SK-N-SH (cell line): ENCODE measurements around the gene PAXIP1.

Experiments
- CHD2 ChIP-seq: fragments of 150-350 bp; IDR thresholded peaks from 2 replicates; pipeline ENCODE4 v1.6.1; 2018; ENCODE audit warnings: low read length; ENCODE audit not compliant: partially characterized antibody
- EZH2phosphoT487 ChIP-seq: fragments of 200-600 bp; sonication (generic); IDR thresholded peaks from 2 replicates; pipeline ENCODE4 v1.6.1; 2017; ENCODE audit warnings: low read depth, mixed run types, mild to moderate bottlenecking, antibody characterized with exemption, moderate library complexity, borderline replicate concordance
- FOXJ3 ChIP-seq: sonication (generic); formaldehyde crosslinking; IDR thresholded peaks from 2 replicates; pipeline ENCODE4 v1.5.1; 2020; ENCODE audit warnings: mild to moderate bottlenecking, missing genetic modification reagents
- MEF2A ChIP-seq: IDR thresholded peaks from 2 replicates; pipeline ENCODE4 v1.4.0; 2012; ENCODE audit warnings: low read depth, borderline replicate concordance
- MXI1 ChIP-seq: IDR thresholded peaks from 2 replicates; pipeline ENCODE4 v1.6.1; 2012; ENCODE audit warnings: mild to moderate bottlenecking, low read depth, low read length, improper control_type of control experiment
- POLR2AphosphoS5 ChIP-seq: IDR thresholded peaks from 2 replicates; pipeline ENCODE4 v1.6.1; 2012; ENCODE audit warnings: low read depth, low read length
- RAD21 ChIP-seq: IDR thresholded peaks from 2 replicates; pipeline ENCODE4 v1.6.1; 2012; ENCODE audit warnings: mild to moderate bottlenecking, low read length
- RFX5 ChIP-seq: IDR thresholded peaks from 2 replicates; pipeline ENCODE4 v1.6.1; 2012; ENCODE audit warnings: mild to moderate bottlenecking, improper control_type of control experiment, low read length
- RXRA ChIP-seq: IDR thresholded peaks from 2 replicates; pipeline ENCODE4 v1.4.0; 2012; ENCODE audit warnings: low read depth, mild to moderate bottlenecking, borderline replicate concordance
- TAF1 ChIP-seq: IDR thresholded peaks from 2 replicates; pipeline ENCODE4 v1.6.1; 2012; ENCODE audit warnings: low read depth, mild to moderate bottlenecking, low read length, moderate library complexity, borderline replicate concordance
- TEAD4 ChIP-seq: IDR thresholded peaks from 2 replicates; pipeline ENCODE4 v1.4.0; 2012; ENCODE audit warnings: mild to moderate bottlenecking, borderline replicate concordance; ENCODE audit not compliant: insufficient read depth
- USF2 ChIP-seq: fragments of 150-350 bp; IDR thresholded peaks from 2 replicates; pipeline ENCODE4 v1.6.1; 2017; ENCODE audit warnings: antibody characterized with exemption, low read length, low read depth, borderline replicate concordance
- TF ChIP-seq, protein P1 (sequence below): fragments of 200-600 bp; sonication (generic); IDR thresholded peaks from 2 replicates; pipeline ENCODE4 v1.6.1; 2017; ENCODE audit warnings: antibody characterized with exemption, mild to moderate bottlenecking, moderate library complexity
- TF ChIP-seq, protein P2 (sequence below): IDR thresholded peaks from 2 replicates; pipeline ENCODE4 v1.6.1; 2012; ENCODE audit warnings: mild to moderate bottlenecking, low read depth, low read length, moderate library complexity

DNA sequence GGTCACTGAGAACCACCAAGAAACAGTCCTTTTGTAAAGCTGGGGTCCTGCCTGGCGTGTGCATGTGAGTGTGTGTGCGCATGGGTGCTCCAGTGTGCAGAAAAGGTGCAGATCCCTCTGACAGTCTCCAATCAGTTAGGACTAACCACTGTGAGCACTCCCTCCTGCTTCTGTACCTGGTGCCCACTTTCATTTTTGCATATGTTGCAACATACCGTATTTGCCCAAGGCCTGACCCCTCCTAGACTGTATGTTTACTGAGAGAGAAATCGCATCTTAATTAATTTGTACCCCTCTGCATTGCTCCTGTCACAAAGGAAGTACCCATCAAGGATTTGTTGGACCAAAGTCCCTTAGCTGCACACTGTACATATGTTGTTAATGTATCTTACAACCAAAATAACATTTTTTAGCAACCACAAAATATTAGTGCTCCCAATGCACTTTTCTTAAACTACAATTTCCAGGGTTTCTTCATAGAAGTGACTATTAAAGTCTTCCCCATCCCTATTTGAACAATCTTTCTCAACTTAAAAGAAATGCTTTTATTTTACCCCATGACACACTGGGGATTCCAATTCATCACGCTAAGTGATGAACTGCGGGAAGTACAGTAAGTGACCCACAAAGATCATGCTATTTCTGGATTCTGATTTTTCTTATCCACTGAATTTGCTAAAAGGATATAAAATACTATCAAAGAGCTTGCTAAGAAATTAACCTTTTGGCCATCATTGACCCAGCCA lies 16.6 kb downstream of the PAXIP1 start:
- TF ChIP-seq, protein P1, sequence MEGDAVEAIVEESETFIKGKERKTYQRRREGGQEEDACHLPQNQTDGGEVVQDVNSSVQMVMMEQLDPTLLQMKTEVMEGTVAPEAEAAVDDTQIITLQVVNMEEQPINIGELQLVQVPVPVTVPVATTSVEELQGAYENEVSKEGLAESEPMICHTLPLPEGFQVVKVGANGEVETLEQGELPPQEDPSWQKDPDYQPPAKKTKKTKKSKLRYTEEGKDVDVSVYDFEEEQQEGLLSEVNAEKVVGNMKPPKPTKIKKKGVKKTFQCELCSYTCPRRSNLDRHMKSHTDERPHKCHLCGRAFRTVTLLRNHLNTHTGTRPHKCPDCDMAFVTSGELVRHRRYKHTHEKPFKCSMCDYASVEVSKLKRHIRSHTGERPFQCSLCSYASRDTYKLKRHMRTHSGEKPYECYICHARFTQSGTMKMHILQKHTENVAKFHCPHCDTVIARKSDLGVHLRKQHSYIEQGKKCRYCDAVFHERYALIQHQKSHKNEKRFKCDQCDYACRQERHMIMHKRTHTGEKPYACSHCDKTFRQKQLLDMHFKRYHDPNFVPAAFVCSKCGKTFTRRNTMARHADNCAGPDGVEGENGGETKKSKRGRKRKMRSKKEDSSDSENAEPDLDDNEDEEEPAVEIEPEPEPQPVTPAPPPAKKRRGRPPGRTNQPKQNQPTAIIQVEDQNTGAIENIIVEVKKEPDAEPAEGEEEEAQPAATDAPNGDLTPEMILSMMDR: no peak
- no peak for TF ChIP-seq MXI1
- no peak for TF ChIP-seq POLR2AphosphoS5
- no peak for TF ChIP-seq FOXJ3 (CRISPR knock-in tag)
- TF ChIP-seq MEF2A: no peak
- no peak for TF ChIP-seq USF2
- TF ChIP-seq RFX5: no peak
- no peak for TF ChIP-seq EZH2phosphoT487
- TF ChIP-seq TEAD4: no peak
- TF ChIP-seq, protein P2, sequence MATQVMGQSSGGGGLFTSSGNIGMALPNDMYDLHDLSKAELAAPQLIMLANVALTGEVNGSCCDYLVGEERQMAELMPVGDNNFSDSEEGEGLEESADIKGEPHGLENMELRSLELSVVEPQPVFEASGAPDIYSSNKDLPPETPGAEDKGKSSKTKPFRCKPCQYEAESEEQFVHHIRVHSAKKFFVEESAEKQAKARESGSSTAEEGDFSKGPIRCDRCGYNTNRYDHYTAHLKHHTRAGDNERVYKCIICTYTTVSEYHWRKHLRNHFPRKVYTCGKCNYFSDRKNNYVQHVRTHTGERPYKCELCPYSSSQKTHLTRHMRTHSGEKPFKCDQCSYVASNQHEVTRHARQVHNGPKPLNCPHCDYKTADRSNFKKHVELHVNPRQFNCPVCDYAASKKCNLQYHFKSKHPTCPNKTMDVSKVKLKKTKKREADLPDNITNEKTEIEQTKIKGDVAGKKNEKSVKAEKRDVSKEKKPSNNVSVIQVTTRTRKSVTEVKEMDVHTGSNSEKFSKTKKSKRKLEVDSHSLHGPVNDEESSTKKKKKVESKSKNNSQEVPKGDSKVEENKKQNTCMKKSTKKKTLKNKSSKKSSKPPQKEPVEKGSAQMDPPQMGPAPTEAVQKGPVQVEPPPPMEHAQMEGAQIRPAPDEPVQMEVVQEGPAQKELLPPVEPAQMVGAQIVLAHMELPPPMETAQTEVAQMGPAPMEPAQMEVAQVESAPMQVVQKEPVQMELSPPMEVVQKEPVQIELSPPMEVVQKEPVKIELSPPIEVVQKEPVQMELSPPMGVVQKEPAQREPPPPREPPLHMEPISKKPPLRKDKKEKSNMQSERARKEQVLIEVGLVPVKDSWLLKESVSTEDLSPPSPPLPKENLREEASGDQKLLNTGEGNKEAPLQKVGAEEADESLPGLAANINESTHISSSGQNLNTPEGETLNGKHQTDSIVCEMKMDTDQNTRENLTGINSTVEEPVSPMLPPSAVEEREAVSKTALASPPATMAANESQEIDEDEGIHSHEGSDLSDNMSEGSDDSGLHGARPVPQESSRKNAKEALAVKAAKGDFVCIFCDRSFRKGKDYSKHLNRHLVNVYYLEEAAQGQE: no peak
- no peak for TF ChIP-seq RXRA
- TF ChIP-seq RAD21: no peak
- no peak for TF ChIP-seq TAF1
- no peak for TF ChIP-seq CHD2
